Astrocyte of the cerebellum (primary cell): ENCODE data around the gene MYH11.
"Not testable (repeated sequence)": the region's sequence is repeated elsewhere in the genome, so short reads cannot be mapped to it uniquely, and the experiment has no call there.

Experiments
- DNase-seq: peaks from one replicate; pipeline ENCODE4 v3.0.0-alpha.2; 2011; ENCODE audit warnings: low read depth
- H3K4me3 ChIP-seq: 2 replicates; pipeline ENCODE4 v1.5.1; 2011; ENCODE audit warnings: mild to moderate bottlenecking, low read depth, low read length, moderate library complexity
- in situ Hi-C: cut with HindIII; loops from 2 replicates; pipeline ENCODE4 v1.10.0; 2017; ENCODE audit warnings: low sequenced_read_pairs
- TF ChIP-seq, protein P1 (sequence below): IDR thresholded peaks from 2 replicates; pipeline ENCODE4 v1.5.1; 2012; ENCODE audit warnings: low read length, low read depth, moderate library complexity, mild to moderate bottlenecking; ENCODE audit errors: missing control alignments

The MYH11 gene

DNA sequence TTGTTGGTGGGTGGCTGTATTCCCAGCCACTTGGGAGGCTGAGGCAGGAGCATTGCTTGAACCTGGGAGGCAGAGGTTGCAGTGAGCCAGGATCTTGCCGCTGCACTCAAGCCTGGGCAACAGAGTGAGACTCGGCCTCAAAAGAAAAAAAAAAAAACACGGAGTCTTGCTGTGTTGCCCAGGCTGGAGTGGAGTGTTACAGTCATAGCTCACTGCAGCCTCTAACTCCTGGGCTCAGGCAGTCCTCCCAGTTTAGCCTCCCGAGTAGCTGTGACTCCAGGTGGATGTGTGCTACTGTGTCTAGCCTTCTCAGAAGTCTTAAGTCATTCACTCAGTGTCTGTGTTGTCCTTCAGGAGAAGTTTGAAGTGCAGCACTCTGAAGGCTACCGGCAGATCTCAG lies 179.4 kb downstream of the MYH11 start:
- no peak overlapping the region for H3K4me3 ChIP-seq
- DNase-seq = no peak
- TF ChIP-seq, protein P1, sequence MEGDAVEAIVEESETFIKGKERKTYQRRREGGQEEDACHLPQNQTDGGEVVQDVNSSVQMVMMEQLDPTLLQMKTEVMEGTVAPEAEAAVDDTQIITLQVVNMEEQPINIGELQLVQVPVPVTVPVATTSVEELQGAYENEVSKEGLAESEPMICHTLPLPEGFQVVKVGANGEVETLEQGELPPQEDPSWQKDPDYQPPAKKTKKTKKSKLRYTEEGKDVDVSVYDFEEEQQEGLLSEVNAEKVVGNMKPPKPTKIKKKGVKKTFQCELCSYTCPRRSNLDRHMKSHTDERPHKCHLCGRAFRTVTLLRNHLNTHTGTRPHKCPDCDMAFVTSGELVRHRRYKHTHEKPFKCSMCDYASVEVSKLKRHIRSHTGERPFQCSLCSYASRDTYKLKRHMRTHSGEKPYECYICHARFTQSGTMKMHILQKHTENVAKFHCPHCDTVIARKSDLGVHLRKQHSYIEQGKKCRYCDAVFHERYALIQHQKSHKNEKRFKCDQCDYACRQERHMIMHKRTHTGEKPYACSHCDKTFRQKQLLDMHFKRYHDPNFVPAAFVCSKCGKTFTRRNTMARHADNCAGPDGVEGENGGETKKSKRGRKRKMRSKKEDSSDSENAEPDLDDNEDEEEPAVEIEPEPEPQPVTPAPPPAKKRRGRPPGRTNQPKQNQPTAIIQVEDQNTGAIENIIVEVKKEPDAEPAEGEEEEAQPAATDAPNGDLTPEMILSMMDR = no peak
- in situ Hi-C loops = no loop called here

DNA sequence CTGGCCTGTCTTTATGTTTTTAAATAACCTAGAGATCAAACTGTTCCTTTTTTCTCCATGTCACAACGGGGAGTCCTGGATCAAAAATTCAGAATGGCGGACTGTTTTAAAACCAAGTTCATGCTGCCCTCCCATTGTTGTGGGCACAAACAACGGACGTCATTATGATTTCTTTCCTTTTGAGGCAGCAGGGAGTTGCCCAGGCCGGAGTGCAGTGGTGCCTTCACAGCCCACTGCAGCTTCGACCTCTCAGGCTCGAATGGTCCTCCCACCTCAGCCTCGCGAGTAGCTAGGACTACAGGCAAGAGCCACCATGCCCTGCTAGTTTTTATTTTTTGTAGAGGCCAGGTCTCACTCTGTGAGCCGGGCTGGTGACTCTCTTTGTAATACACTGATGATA lies 180.3 kb downstream of the MYH11 start:
- in situ Hi-C loops = no loop called here
- H3K4me3 ChIP-seq = no peak overlapping the region
- DNase-seq = no peak
- TF ChIP-seq, protein P1 = no peak

GRCh38 chr16:15674571-15674970 lies 182.3 kb downstream of the MYH11 start:
- in situ Hi-C loops = no loop called here
- TF ChIP-seq, protein P1 = no peak
- no peak for DNase-seq
- no peak overlapping the region for H3K4me3 ChIP-seq

DNA sequence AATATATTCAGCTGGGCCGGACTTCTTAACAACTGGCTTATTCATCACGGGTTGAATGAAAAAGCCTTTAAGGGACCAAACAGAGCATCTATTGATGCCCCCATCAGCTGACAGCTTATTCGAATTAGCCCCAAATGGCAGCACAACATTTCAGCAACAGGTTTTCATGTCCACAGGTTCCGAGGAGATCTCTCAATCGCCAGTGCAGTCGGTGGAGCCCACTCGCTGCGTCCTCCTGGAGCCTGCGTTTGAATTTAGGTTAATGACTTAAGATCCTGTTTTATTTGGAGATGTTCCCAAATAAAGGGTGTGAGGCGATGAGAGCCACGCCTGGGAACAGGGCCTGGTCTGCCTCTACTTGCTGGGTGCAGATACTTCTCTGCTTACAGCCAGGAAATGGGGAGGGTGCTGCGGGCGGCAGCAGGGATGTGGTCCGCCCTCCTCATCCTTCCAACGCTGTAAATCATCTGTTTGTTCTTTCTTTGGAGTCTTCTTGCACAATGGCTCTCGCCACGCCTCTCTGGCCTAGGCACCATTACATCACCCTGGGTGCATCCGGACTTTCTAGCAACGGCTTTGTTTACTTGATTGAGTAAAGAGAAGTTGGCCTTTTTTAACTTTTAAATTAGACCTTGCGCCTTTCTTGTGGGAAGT lies 184.2 kb downstream of the MYH11 start:
- peak; percentile 76 for DNase-seq
- no peak overlapping the region for H3K4me3 ChIP-seq
- TF ChIP-seq, protein P1 = no peak
- in situ Hi-C loops = no loop called here

- DNase-seq, in situ Hi-C loops, H3K4me3 ChIP-seq: not testable (repeated sequence)
Measured at GRCh38 chr16:15672127-15672513, 184.7 kb downstream of the MYH11 start.

GRCh38 chr16:15671530-15672117 lies 185.2 kb downstream of the MYH11 start:
- TF ChIP-seq, protein P1 = no peak
- in situ Hi-C loops = no loop called here
- H3K4me3 ChIP-seq = no peak overlapping the region
- DNase-seq = no peak

DNA sequence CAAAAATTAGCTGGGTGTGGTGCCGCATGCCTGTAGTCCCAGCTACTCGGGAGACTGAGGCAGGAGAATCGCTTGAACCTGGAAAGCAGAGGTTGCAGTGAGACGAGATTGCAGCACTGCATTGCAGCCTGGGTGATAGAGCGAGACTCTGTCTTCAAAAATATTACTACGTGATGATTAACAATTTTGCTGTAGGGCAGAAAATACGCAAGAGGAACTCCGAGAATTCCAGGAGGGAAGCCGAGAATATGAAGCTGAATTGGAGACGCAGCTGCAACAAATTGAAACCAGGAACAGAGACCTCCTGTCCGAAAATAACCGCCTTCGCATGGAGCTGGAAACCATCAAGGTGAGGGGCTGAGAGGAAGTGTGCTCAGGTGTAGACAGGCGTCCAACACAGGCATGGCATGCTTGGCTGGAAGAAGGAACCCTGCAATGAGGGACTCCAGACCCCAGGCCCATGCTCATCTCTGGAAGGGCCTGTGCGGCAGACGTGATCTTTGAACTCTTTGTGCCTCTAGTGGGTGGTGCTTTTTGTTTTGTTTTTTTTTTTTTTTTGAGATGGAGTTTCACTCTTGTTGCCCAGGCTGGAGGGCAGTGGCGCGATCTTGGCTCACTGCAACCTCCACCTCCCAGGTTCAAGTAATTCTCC lies 189.6 kb downstream of the MYH11 start:
- TF ChIP-seq, protein P1 = no peak
- no peak overlapping the region for H3K4me3 ChIP-seq
- DNase-seq = no peak
- in situ Hi-C loops = no loop called here
